Measurements from ENCODE around the gene NEK11. TPM values are rescaled to one million over a fixed set of nuclear protein-coding genes. Genes with fewer than 3 reads are reported as not detected.
A peak's percentile ranks its signal among the peaks of the same experiment; 100 is the strongest.

Gene NEK11
- total RNA-seq, 1 donor from 2014 or later = 3.8 TPM

GRCh38 chr3:131223373-131224289 lies 197.0 kb downstream of the NEK11 start:
- no peaks in the 10 kb centered on the region for H3K27me3 ChIP-seq
- peak; percentile 55 for ATAC-seq
- no peak for DNase-seq
- no peaks in the 10 kb centered on the region for H3K36me3 ChIP-seq
- H3K4me1 ChIP-seq = no peaks in the 10 kb centered on the region
- no peak for TF ChIP-seq CTCF (IDR thresholded peaks at IDR 0.05)
- H3K9me3 ChIP-seq = no peaks in the 10 kb centered on the region
- intact Hi-C loops (cut with DNase I) = no loop called here
- no peak overlapping the region for H3K27ac ChIP-seq
- H3K4me3 ChIP-seq = no peak overlapping the region

DNA sequence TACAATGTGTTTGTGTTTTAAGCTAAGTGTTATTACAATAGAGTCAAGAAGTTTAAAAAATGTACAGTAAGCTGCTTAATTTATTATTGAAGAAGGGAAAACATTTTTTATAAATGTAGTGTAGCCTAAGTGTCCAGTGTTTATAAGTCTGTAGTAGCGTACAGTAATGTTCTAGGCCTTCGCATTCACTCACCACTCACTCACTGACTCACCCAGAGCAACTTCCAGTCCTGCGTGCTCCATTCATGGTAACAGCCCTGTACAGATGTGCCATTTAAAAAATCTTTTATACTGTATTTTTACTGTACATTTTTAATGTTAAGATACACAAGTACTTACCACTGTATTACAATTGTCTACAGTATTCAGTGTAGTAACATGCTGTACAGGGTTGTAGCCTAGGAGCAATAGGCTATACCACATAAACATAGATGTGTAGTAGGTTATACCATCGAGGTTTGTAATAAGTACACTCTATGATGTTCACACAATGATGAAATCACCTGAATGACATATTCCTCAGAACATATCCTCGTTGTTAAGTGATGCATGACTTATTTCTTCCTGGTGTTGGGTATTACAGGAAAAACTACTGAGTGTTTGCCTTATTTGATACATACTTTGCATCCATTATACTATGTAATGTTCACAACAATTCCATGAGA lies 198.3 kb downstream of the NEK11 start:
- no peak for DNase-seq
- TF ChIP-seq CTCF (IDR thresholded peaks at IDR 0.05) = no peak
- no peaks in the 10 kb centered on the region for H3K27me3 ChIP-seq
- no peak overlapping the region for H3K4me3 ChIP-seq
- no peaks in the 10 kb centered on the region for H3K4me1 ChIP-seq
- no peaks in the 10 kb centered on the region for H3K36me3 ChIP-seq
- intact Hi-C loops (cut with DNase I) = no loop called here
- H3K27ac ChIP-seq = no peak overlapping the region
- H3K9me3 ChIP-seq = no peaks in the 10 kb centered on the region
- ATAC-seq = no peak

DNA sequence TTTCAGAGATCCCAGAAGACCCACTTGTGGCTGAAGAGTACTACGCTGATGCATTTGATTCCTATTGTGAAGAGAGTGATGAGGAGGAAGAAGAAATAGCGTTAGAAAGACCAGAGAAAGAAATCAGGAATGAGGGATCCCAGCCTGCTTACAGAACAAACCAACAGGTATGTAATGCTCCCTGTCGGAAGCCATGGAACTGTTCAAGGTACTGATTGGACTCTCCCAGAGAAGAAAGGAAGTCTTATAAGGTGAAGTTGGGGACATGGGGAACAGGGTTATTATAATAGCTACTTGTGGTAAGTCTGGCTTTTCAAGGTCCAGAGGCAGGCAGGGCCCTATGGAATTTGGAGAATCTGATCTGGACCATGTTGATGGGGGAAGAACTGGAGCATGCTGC lies 201.8 kb downstream of the NEK11 start:
- intact Hi-C loops (cut with DNase I) = no loop called here
- ATAC-seq = no peak
- H3K4me3 ChIP-seq = no peak overlapping the region
- H3K4me1 ChIP-seq = no peaks in the 10 kb centered on the region
- H3K36me3 ChIP-seq = no peaks in the 10 kb centered on the region
- no peak for TF ChIP-seq CTCF (IDR thresholded peaks at IDR 0.05)
- H3K9me3 ChIP-seq = no peaks in the 10 kb centered on the region
- DNase-seq = no peak
- no peak overlapping the region for H3K27ac ChIP-seq
- no peaks in the 10 kb centered on the region for H3K27me3 ChIP-seq

DNA sequence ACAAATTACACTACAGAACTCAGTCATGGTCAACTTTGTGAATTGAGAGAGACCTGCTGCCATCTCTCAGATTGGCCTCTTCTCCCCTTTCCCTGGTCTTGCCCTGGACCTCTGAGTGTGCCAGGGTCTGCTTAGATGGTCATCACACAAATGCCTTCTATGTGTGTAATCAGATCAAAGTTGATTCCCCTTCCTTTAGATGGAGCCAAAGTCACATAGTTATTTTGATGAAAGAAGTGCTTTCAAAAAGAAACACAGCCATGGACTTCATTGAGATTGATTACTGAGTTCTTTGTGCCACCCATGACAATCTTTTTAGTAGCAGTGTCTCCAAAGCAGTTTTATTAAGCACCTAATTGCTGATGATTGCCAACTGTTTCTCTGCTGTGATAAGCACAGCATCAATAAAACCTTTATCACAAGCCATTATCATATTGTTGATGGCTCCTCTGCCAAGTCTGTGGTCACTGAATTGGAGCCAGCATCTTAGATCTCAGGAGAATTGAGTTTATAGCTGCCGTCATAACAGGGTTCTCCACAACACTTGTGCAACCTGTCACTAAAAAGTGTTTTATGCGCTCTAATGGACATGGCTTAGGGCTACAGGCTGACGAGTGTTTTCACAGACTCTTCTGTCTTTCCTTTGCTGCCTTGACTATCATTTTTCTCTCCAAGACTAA lies 205.2 kb downstream of the NEK11 start:
- intact Hi-C loops (cut with DNase I) = no loop called here
- no peak for TF ChIP-seq CTCF (IDR thresholded peaks at IDR 0.05)
- no peak overlapping the region for H3K4me3 ChIP-seq
- no peaks in the 10 kb centered on the region for H3K9me3 ChIP-seq
- H3K36me3 ChIP-seq = no peaks in the 10 kb centered on the region
- DNase-seq = no peak
- no peaks in the 10 kb centered on the region for H3K4me1 ChIP-seq
- no peaks in the 10 kb centered on the region for H3K27me3 ChIP-seq
- no peak for ATAC-seq
- H3K27ac ChIP-seq = no peak overlapping the region

- H3K27ac ChIP-seq = no peak overlapping the region
- H3K9me3 ChIP-seq = no peaks in the 10 kb centered on the region
- intact Hi-C loops (cut with DNase I) = no loop called here
- H3K27me3 ChIP-seq = no peaks in the 10 kb centered on the region
- H3K4me1 ChIP-seq = no peaks in the 10 kb centered on the region
- H3K36me3 ChIP-seq = no peaks in the 10 kb centered on the region
- H3K4me3 ChIP-seq = no peak overlapping the region
- ATAC-seq (no peak), DNase-seq (no peak)
- TF ChIP-seq CTCF (IDR thresholded peaks at IDR 0.05) = no peak
Observed at GRCh38 chr3:131232711-131233267, 206.1 kb downstream of the NEK11 start.

Measured in upper lobe of right lung (tissue), 1 donor.